HG02943 (cell line): ENCODE data around the gene DAZL.
"Not testable (repeated sequence)": the region's sequence is repeated elsewhere in the genome, so short reads cannot be mapped to it uniquely, and the experiment has no call there.

Experiments used
- ATAC-seq: cut with Tn5 transposase; IDR thresholded peaks from one replicate; pipeline ENCODE4 v1.9.1; 2021; ENCODE audit warnings: mild to moderate bottlenecking, low read depth, moderate library complexity; ENCODE audit not compliant: unreplicated experiment

DAZL gene

GRCh38 chr3:16604887-16605602 lies at the start of gene DAZL:
Gene DAZL (minus strand): TSS chr3:16605423. CDS start chr3:16605205, 218 bp downstream.
- ATAC-seq, result no peak

- ATAC-seq, result no peak
These were observed 49.8 kb upstream of the DAZL start for GRCh38 chr3:16654976-16655375.

GRCh38 chr3:16653712-16654111 lies 48.5 kb upstream of the DAZL start:
- ATAC-seq, result no peak

GRCh38 chr3:16647668-16648067 lies 42.4 kb upstream of the DAZL start:
- ATAC-seq, result no peak

- no peak for ATAC-seq
These were observed 34.6 kb upstream of the DAZL start for GRCh38 chr3:16639806-16640205.

GRCh38 chr3:16633948-16634347 lies 28.7 kb upstream of the DAZL start:
- no peak for ATAC-seq

GRCh38 chr3:16632395-16632794 lies 27.2 kb upstream of the DAZL start:
- no peak for ATAC-seq

GRCh38 chr3:16618721-16619120 lies 13.5 kb upstream of the DAZL start:
- no peak for ATAC-seq

GRCh38 chr3:16617155-16617554 lies 11.9 kb upstream of the DAZL start:
- not testable (repeated sequence) for ATAC-seq

- no peak for ATAC-seq
These were observed 10.9 kb upstream of the DAZL start for GRCh38 chr3:16616083-16616482.

- no peak for ATAC-seq
These were observed 9.1 kb upstream of the DAZL start for GRCh38 chr3:16614033-16615031.

- no peak for ATAC-seq
These were observed 4.8 kb upstream of the DAZL start for GRCh38 chr3:16609927-16610580.

- ATAC-seq, result no peak
These were observed 3.6 kb upstream of the DAZL start for GRCh38 chr3:16608816-16609215.

- ATAC-seq, result no peak
These were observed 2.5 kb upstream of the DAZL start for GRCh38 chr3:16607718-16608117.

GRCh38 chr3:16606398-16606797 lies 1.2 kb upstream of the DAZL start:
- no peak for ATAC-seq

- ATAC-seq, result no peak
These were observed 743 bp upstream of the DAZL start for GRCh38 chr3:16605966-16606365.

- ATAC-seq, result no peak
These were observed 790 bp downstream of the DAZL start for GRCh38 chr3:16604433-16604832.

- no peak for ATAC-seq
These were observed 3.7 kb downstream of the DAZL start for GRCh38 chr3:16601537-16602005.

- ATAC-seq, result no peak
These were observed 4.3 kb downstream of the DAZL start for GRCh38 chr3:16600780-16601536.

- ATAC-seq, result no peak
These were observed 5.5 kb downstream of the DAZL start for GRCh38 chr3:16599694-16600093.
